MM.1S (cell line): ENCODE data around the gene CSGALNACT2.

ENCODE experiments used
- DNase-seq: peaks from one replicate; pipeline ENCODE4 v3.0.0-alpha.2; 2015
- H2AFZ ChIP-seq: fragments of 300-600 bp; sonication (generic); 2 replicates; pipeline ENCODE4 v1.6.0; 2016; ENCODE audit warnings: antibody characterized with exemption, low read length
- H3F3A ChIP-seq: fragments of 300-600 bp; sonication (generic); 2 replicates; pipeline ENCODE4 v1.6.1; 2016; ENCODE audit warnings: mild to moderate bottlenecking, antibody characterized with exemption, low read length, moderate library complexity, mixed read lengths; ENCODE audit not compliant: insufficient read depth
- H3K27ac ChIP-seq: fragments of 300-600 bp; sonication (generic); 2 replicates; pipeline ENCODE4 v1.5.1; 2016; ENCODE audit warnings: mild to moderate bottlenecking, low read length
- H3K27me3 ChIP-seq: fragments of 300-600 bp; sonication (generic); replicated peaks from 2 replicates; pipeline ENCODE4 v1.6.0; 2016; ENCODE audit warnings: low read length; ENCODE audit not compliant: insufficient read depth
- H3K36me3 ChIP-seq: fragments of 300-600 bp; sonication (generic); replicated peaks from 2 replicates; pipeline ENCODE4 v1.6.1; 2016; ENCODE audit warnings: mild to moderate bottlenecking, low read length, mixed read lengths; ENCODE audit not compliant: insufficient read depth
- H3K4me1 ChIP-seq: fragments of 300-600 bp; sonication (generic); 2 replicates; pipeline ENCODE4 v1.6.1; 2016; ENCODE audit warnings: low read length, mixed read lengths
- H3K4me2 ChIP-seq: fragments of 300-600 bp; sonication (generic); 2 replicates; pipeline ENCODE4 v1.6.0; 2016; ENCODE audit warnings: low read depth, low read length
- H3K4me3 ChIP-seq: fragments of 300-600 bp; sonication (generic); 2 replicates; pipeline ENCODE4 v1.5.1; 2016; ENCODE audit warnings: low read length, mixed read lengths
- H3K79me2 ChIP-seq: fragments of 300-600 bp; sonication (generic); 2 replicates; pipeline ENCODE4 v1.6.1; 2016; ENCODE audit warnings: mixed run types, low read length, mixed read lengths
- H3K9ac ChIP-seq: fragments of 300-600 bp; sonication (generic); 2 replicates; pipeline ENCODE4 v1.6.1; 2016; ENCODE audit warnings: low read length, mixed read lengths
- H3K9me2 ChIP-seq: fragments of 300-600 bp; sonication (generic); replicated peaks from 2 replicates; pipeline ENCODE4 v1.6.1; 2016; ENCODE audit warnings: mild to moderate bottlenecking, low read length, mixed read lengths; ENCODE audit not compliant: insufficient read depth
- H3K9me3 ChIP-seq: fragments of 300-600 bp; sonication (generic); replicated peaks from 2 replicates; pipeline ENCODE4 v1.6.1; 2016; ENCODE audit warnings: mild to moderate bottlenecking, low read length, mixed read lengths; ENCODE audit not compliant: insufficient read depth
- H4K20me1 ChIP-seq: fragments of 300-600 bp; sonication (generic); 2 replicates; pipeline ENCODE4 v1.6.1; 2016; ENCODE audit warnings: mild to moderate bottlenecking, low read length, moderate library complexity, mixed read lengths; ENCODE audit not compliant: insufficient read depth
- EZH2 ChIP-seq: fragments of 300-600 bp; sonication (generic); optimal IDR thresholded peaks from 2 replicates; pipeline ENCODE3; 2017; ENCODE audit warnings: low read depth, mild to moderate bottlenecking, antibody characterized with exemption, low read length, mixed read lengths
- EZH2phosphoT487 ChIP-seq: fragments of 300-600 bp; sonication (generic); IDR thresholded peaks from 2 replicates; pipeline ENCODE4 v1.6.1; 2018; ENCODE audit warnings: antibody characterized with exemption, low read length
- TF ChIP-seq, protein P1 (sequence below): fragments of 300-600 bp; sonication (generic); IDR thresholded peaks from 2 replicates; pipeline ENCODE4 v1.5.1; 2016; ENCODE audit warnings: antibody characterized with exemption, low read length, mixed read lengths

The CSGALNACT2 gene

GRCh38 chr10:43223056-43223455 lies 84.8 kb downstream of the CSGALNACT2 start:
- H3K27ac ChIP-seq: no peak overlapping the region
- no peaks in the 10 kb centered on the region for H3K9me3 ChIP-seq
- H3F3A ChIP-seq: no peaks in the 10 kb centered on the region
- no peaks in the 10 kb centered on the region for H3K36me3 ChIP-seq
- TF ChIP-seq EZH2phosphoT487: no peak
- TF ChIP-seq, protein P1, sequence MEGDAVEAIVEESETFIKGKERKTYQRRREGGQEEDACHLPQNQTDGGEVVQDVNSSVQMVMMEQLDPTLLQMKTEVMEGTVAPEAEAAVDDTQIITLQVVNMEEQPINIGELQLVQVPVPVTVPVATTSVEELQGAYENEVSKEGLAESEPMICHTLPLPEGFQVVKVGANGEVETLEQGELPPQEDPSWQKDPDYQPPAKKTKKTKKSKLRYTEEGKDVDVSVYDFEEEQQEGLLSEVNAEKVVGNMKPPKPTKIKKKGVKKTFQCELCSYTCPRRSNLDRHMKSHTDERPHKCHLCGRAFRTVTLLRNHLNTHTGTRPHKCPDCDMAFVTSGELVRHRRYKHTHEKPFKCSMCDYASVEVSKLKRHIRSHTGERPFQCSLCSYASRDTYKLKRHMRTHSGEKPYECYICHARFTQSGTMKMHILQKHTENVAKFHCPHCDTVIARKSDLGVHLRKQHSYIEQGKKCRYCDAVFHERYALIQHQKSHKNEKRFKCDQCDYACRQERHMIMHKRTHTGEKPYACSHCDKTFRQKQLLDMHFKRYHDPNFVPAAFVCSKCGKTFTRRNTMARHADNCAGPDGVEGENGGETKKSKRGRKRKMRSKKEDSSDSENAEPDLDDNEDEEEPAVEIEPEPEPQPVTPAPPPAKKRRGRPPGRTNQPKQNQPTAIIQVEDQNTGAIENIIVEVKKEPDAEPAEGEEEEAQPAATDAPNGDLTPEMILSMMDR: no peak
- no peak for TF ChIP-seq EZH2
- H3K79me2 ChIP-seq: no peaks in the 10 kb centered on the region
- no peaks in the 10 kb centered on the region for H3K27me3 ChIP-seq
- no peak overlapping the region for H3K9ac ChIP-seq
- no peaks in the 10 kb centered on the region for H3K9me2 ChIP-seq
- no peaks in the 10 kb centered on the region for H3K4me1 ChIP-seq
- no peak overlapping the region for H3K4me3 ChIP-seq
- DNase-seq: no peak
- H3K4me2 ChIP-seq: no peak overlapping the region
- no peak overlapping the region for H2AFZ ChIP-seq
- no peaks in the 10 kb centered on the region for H4K20me1 ChIP-seq

DNA sequence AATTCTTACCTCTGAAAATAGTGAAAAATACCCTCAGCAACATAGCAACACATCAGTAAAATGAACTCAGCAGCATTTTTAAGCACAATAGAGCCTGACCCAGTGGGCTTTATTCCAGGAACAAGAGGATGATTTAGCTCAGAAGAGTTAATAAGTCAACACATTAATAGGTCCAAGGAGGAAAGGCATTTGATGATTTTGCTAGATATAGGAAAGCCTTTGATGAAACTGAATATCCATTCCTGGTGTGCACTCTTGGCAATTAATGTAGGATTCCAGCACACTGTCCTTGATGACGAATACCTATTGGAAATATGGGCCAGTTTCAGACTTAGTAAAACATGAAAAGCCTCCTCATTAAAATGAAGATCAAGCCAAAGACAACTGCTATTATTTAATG lies 86.1 kb downstream of the CSGALNACT2 start:
- H3F3A ChIP-seq: no peaks in the 10 kb centered on the region

GRCh38 chr10:43225004-43225786 lies 87.0 kb downstream of the CSGALNACT2 start:
- H3K9ac ChIP-seq: no peak overlapping the region
- H3K79me2 ChIP-seq: no peaks in the 10 kb centered on the region
- H3K4me2 ChIP-seq: no peak overlapping the region
- H3K4me3 ChIP-seq: no peak overlapping the region
- no peak for DNase-seq
- H4K20me1 ChIP-seq: no peaks in the 10 kb centered on the region
- no peak overlapping the region for H2AFZ ChIP-seq
- H3F3A ChIP-seq: no peaks in the 10 kb centered on the region
- no peaks in the 10 kb centered on the region for H3K9me3 ChIP-seq
- H3K4me1 ChIP-seq: no peaks in the 10 kb centered on the region
- no peaks in the 10 kb centered on the region for H3K9me2 ChIP-seq
- H3K27me3 ChIP-seq: no peaks in the 10 kb centered on the region
- TF ChIP-seq EZH2phosphoT487: no peak
- TF ChIP-seq, protein P1: no peak
- TF ChIP-seq EZH2: no peak
- no peaks in the 10 kb centered on the region for H3K36me3 ChIP-seq
- no peak overlapping the region for H3K27ac ChIP-seq

More for the DNA sequence above, 86.1 kb downstream of the CSGALNACT2 start:
- no peak overlapping the region for H2AFZ ChIP-seq
- no peak for DNase-seq
- no peaks in the 10 kb centered on the region for H3K27me3 ChIP-seq
- H3K9me2 ChIP-seq: no peaks in the 10 kb centered on the region
- no peaks in the 10 kb centered on the region for H3K9me3 ChIP-seq
- H4K20me1 ChIP-seq: no peaks in the 10 kb centered on the region
- H3K4me1 ChIP-seq: no peaks in the 10 kb centered on the region
- TF ChIP-seq EZH2phosphoT487 (no peak), EZH2 (no peak)
- no peak overlapping the region for H3K4me3 ChIP-seq
- no peaks in the 10 kb centered on the region for H3K79me2 ChIP-seq
- no peaks in the 10 kb centered on the region for H3K36me3 ChIP-seq
- H3K9ac ChIP-seq: no peak overlapping the region
- no peak overlapping the region for H3K4me2 ChIP-seq
- H3K27ac ChIP-seq: no peak overlapping the region

DNA sequence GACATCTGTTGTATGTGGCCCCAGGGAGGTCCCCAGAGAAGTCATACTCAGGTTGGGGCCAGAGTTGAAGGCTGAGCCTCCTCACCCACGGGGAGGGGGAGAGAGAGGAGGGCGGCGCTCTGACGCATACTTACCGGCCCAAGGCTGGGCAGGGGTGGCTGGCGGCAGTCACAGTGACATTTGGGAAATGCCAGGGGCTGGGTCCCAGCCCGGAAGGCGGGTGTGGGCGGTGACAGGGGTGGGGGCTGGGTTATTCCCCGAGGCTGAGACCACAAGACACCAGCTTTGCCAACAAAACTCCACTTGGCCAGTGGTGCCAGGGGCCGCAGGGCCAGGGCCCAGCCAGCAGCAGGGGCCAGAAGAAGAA lies 87.5 kb downstream of the CSGALNACT2 start:
- Histone ChIP-seq H3K36me3 (no peaks in the 10 kb centered on the region), H3K79me2 (no peaks in the 10 kb centered on the region), H4K20me1 (no peaks in the 10 kb centered on the region), H2AFZ (no peak overlapping the region), H3K9me3 (no peaks in the 10 kb centered on the region), H3K27me3 (no peaks in the 10 kb centered on the region), H3K9me2 (no peaks in the 10 kb centered on the region), H3K4me1 (no peaks in the 10 kb centered on the region), H3F3A (no peaks in the 10 kb centered on the region), H3K9ac (no peak overlapping the region), H3K4me3 (no peak overlapping the region), H3K4me2 (no peak overlapping the region), H3K27ac (no peak overlapping the region)
- no peak for DNase-seq
- no peak for TF ChIP-seq EZH2
- no peak for TF ChIP-seq EZH2phosphoT487
- TF ChIP-seq, protein P1: no peak
